ENCODE measurements around the gene TMPRSS11E. TPM values are rescaled to one million over a fixed set of nuclear protein-coding genes. Genes with fewer than 3 reads are reported as not detected.

Gene TMPRSS11E
- total RNA-seq, 1 experiment from 2014 or later = 2.3 TPM

DNA sequence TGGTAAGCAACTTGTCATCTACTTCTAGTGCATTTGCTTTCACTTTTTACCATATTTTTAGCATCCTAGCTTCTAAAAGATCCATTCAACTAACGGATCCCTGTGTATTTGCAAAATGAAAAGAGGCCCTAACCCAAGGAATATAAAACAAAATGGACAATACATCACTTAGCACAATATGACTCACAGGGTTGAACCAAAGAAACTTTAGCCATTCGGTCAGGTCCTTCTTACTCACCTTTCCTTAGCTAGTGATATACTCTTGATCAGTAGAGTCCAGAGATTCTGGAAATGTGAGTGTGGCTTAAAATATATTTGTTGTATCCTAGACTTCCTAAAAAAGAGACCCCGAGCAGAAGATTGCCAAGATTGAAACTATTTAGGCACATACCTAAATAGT lies 19.5 kb downstream of the TMPRSS11E start:
- DNase-seq = no peak
- Histone ChIP-seq H2AFZ (ENCODE audit: low read length) (no peak overlapping the region), H3K18ac (ENCODE audit: insufficient read length, low read depth, low read length) (no peak overlapping the region), H3K79me2 (ENCODE audit: insufficient read depth, low read length) (no peaks in the 10 kb centered on the region), H3K4me2 (ENCODE audit: insufficient read depth, insufficient read length, low read length) (no peak overlapping the region), H3K9me3 (ENCODE audit: control insufficient read depth, low read depth, low read length) (no peaks in the 10 kb centered on the region), H3K9ac (ENCODE audit: extremely low read depth, insufficient read length, low read length) (no peak overlapping the region), H2BK15ac (ENCODE audit: low read depth, low read length) (no peak overlapping the region), H3K27me3 (ENCODE audit: insufficient read depth, low read length) (no peaks in the 10 kb centered on the region), H4K8ac (replicated peaks; ENCODE audit: insufficient read length, low read depth, low read length) (no peak overlapping the region), H3K79me1 (ENCODE audit: insufficient read depth, low read depth, low read length, poor library complexity, severe bottlenecking) (no peaks in the 10 kb centered on the region), H2AK5ac (ENCODE audit: insufficient read length, low read length) (no peak overlapping the region), H2BK20ac (ENCODE audit: low read depth, low read length, poor library complexity, severe bottlenecking) (no peak overlapping the region), H3K23me2 (ENCODE audit: insufficient read length, low read depth, low read length, poor library complexity, severe bottlenecking) (no peaks in the 10 kb centered on the region), H2BK120ac (ENCODE audit: low read depth, low read length, poor library complexity, severe bottlenecking) (no peak overlapping the region), H4K5ac (ENCODE audit: insufficient read length, low read depth, low read length) (no peak overlapping the region), H3K4ac (ENCODE audit: low read depth, low read length) (no peak overlapping the region), H3K56ac (ENCODE audit: insufficient read length, low read depth, low read length) (no peak overlapping the region), H4K91ac (ENCODE audit: insufficient read length, low read depth, low read length) (no peak overlapping the region), H3K14ac (ENCODE audit: insufficient read depth, low read length) (no peak overlapping the region), H3K23ac (ENCODE audit: insufficient read length, low read depth, low read length) (no peak overlapping the region), H2BK12ac (ENCODE audit: insufficient read length, low read depth, low read length) (no peak overlapping the region), H3T11ph (ENCODE audit: low read length) (no peak overlapping the region), H3K4me1 (ENCODE audit: insufficient read depth, low read length) (no peaks in the 10 kb centered on the region; the same call in 1 of the 2 replicates), H4K20me1 (ENCODE audit: control insufficient read depth, insufficient read depth, insufficient read length) (no peaks in the 10 kb centered on the region), H2BK5ac (ENCODE audit: insufficient read length, low read length) (no peak overlapping the region), H3K27ac (ENCODE audit: insufficient read length, low read depth, low read length) (no peak overlapping the region)
- Mint-ChIP-seq H3K27me3 (ENCODE audit: low read depth) (no peaks in the 10 kb centered on the region), H3K9me3 (peaks cover 4 to 6% of the 10 kb centered on the region in 2 experiments; a peak in 2 of 5 replicates), H3K27ac (no peak overlapping the region), H3K36me3 (ENCODE audit: insufficient read depth in 1 of 3, low read depth in 3 of 3) (peaks cover 3 to 15% (median 5%) of the 10 kb centered on the region in 3 experiments; a peak in 5 of 7 replicates), H3K4me1 (peaks cover 6 to 27% of the 10 kb centered on the region in 2 experiments), H3K4me3 (no peak overlapping the region)
- WGBS (ENCODE audit: extremely low coverage, insufficient read length, low lambda C conversion rate) = no CpG with 5 or more reads among the region's 3 CpGs
- TF ChIP-seq, protein P1, sequence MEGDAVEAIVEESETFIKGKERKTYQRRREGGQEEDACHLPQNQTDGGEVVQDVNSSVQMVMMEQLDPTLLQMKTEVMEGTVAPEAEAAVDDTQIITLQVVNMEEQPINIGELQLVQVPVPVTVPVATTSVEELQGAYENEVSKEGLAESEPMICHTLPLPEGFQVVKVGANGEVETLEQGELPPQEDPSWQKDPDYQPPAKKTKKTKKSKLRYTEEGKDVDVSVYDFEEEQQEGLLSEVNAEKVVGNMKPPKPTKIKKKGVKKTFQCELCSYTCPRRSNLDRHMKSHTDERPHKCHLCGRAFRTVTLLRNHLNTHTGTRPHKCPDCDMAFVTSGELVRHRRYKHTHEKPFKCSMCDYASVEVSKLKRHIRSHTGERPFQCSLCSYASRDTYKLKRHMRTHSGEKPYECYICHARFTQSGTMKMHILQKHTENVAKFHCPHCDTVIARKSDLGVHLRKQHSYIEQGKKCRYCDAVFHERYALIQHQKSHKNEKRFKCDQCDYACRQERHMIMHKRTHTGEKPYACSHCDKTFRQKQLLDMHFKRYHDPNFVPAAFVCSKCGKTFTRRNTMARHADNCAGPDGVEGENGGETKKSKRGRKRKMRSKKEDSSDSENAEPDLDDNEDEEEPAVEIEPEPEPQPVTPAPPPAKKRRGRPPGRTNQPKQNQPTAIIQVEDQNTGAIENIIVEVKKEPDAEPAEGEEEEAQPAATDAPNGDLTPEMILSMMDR (conservative IDR thresholded peaks at IDR 0.05) = no peak

All from H9 (cell line).